ENCODE measurements around the gene HEATR5A. TPM values are rescaled to one million over a fixed set of nuclear protein-coding genes. Genes with fewer than 3 reads are reported as not detected.

HEATR5A gene
- total RNA-seq, 1 donor from 2014 or later, result 11.6 TPM

DNA sequence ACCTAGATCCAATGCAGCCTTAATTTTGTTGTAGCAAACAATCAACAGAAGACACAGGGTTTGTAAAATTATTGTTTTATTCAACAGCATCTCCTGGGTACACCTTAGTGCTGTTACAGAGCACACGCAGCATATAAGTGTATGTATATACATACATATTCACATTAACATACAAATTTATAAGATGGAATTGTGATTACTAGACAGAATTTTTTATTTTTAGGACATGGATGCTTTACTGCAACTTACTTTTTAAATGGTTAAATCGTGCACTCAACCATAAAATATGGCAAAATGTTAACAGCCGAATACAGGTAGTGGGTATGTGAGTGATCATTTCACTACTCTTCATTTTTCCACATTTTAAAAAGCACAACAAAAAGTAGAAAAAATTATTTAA, 16.6 kb downstream of the HEATR5A start:
- Histone ChIP-seq H3K36me3 (peaks cover 17 to 20% of the 10 kb centered on the region in 2 donors), H3K27me3 (no peaks in the 10 kb centered on the region), H3K4me1 (no peaks in the 10 kb centered on the region), H3K4me3 (no peak overlapping the region), H3K9me3 (no peaks in the 10 kb centered on the region), H3K27ac (no peak overlapping the region)
- TF ChIP-seq, protein P1, sequence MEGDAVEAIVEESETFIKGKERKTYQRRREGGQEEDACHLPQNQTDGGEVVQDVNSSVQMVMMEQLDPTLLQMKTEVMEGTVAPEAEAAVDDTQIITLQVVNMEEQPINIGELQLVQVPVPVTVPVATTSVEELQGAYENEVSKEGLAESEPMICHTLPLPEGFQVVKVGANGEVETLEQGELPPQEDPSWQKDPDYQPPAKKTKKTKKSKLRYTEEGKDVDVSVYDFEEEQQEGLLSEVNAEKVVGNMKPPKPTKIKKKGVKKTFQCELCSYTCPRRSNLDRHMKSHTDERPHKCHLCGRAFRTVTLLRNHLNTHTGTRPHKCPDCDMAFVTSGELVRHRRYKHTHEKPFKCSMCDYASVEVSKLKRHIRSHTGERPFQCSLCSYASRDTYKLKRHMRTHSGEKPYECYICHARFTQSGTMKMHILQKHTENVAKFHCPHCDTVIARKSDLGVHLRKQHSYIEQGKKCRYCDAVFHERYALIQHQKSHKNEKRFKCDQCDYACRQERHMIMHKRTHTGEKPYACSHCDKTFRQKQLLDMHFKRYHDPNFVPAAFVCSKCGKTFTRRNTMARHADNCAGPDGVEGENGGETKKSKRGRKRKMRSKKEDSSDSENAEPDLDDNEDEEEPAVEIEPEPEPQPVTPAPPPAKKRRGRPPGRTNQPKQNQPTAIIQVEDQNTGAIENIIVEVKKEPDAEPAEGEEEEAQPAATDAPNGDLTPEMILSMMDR (IDR thresholded peaks at IDR 0.05), result no peak
- intact Hi-C loops (cut with DNase I), result no loop called here
- no peak for DNase-seq (ENCODE audit: low spot score in 2 of 2)

DNA sequence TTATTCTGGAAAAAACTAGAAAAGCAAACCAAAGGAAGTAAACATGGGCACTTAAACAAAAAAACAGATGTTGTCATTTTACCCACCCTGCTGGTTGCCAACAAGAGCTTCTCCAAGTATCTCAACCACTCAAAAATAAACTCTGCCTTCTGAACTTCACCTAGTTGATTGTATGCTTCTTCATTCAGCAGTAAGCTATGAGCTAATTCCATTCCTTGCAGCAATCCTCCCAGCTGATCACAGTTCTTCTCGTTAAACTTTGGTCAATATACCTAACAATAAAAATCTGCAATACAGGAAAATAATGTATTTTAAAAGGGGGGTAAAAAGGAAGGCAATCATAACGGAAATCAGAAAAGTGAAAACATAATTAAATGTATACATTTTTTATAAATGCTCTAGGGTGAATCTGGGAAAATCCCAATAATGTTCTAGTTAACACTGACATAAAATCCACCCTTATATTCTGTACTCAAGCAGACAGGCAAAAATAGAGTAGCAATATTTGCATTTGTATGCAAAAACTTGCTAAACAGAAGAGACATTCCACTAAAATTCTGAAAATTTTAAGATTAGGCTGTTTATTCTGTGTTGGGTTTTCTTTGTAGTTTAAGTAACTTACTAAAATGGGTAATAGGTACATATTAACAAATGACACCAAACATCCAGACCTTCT, 17.4 kb downstream of the HEATR5A start:
- no peaks in the 10 kb centered on the region for H3K27me3 ChIP-seq
- no peaks in the 10 kb centered on the region for H3K4me1 ChIP-seq
- DNase-seq (ENCODE audit: low spot score in 2 of 2), result no peak
- H3K4me3 ChIP-seq, result no peak overlapping the region
- no peak overlapping the region for H3K27ac ChIP-seq
- peaks cover 20 to 25% of the 10 kb centered on the region in 2 donors for H3K36me3 ChIP-seq
- TF ChIP-seq, protein P1 (IDR thresholded peaks at IDR 0.05), result no peak
- intact Hi-C loops (cut with DNase I), result no loop called here
- H3K9me3 ChIP-seq, result no peaks in the 10 kb centered on the region

DNA sequence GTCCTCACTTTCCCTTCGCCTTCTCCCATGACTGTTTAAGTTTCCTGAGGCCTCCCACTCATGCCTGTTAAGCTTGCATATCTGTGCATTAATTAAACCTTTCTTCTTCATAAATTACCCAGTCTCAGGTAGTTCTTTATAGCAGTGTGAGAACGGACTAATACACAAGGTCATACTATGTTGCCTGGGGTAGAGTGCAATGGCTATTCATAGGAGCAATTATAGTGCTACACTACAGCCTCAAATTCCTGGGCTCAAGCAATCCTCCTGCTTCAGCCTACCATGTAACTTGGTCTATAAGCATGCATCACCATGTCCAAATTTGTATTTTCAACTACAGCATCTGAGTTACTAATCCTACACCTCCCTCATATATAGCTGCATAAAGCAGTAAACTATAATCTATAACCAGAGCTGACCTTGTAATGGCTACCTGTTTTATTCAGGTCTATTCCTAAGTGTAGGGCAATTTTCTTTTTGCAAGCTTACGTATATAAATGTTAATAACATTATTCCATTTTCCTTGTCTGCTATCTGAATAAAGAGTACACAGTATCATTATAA, 18.9 kb downstream of the HEATR5A start:
- no peak for DNase-seq (ENCODE audit: low spot score in 2 of 2)
- Histone ChIP-seq H3K9me3 (no peaks in the 10 kb centered on the region), H3K27ac (no peak overlapping the region), H3K4me3 (no peak overlapping the region), H3K4me1 (no peaks in the 10 kb centered on the region), H3K36me3 (peaks cover 24 to 30% of the 10 kb centered on the region in 2 donors), H3K27me3 (no peaks in the 10 kb centered on the region)
- intact Hi-C loops (cut with DNase I), result no loop called here
- TF ChIP-seq, protein P1 (IDR thresholded peaks at IDR 0.05), result no peak

DNA sequence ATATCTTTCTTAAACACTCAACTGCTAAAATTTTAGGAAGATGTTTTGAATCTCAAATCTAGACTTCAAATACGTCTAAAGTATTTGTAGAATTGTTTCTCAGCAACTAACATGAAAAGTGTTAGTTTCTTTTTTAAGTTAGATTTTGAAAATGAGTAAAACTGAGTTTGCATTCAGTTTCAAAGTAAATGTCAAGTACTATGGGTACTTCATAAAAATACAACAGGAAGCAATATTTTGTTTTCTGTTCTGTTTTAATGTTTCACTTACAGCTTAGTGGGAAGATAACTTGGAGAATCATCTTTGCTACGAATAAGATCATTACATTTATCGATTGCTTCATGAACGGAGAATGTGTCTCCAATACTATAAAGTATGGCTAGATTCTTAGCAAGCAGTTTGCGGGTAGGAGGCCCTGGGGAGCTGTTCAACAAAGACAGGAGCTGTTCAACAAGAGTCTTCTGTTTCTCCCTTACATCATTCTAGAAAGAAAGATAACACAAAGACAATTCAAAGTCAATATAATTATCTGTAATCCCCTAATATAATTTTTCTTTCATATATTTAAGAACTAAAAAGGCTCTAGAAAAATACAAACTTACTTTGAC, 20.2 kb downstream of the HEATR5A start:
- H3K4me3 ChIP-seq, result no peak overlapping the region
- TF ChIP-seq, protein P1 (IDR thresholded peaks at IDR 0.05), result no peak
- no peak for DNase-seq (ENCODE audit: low spot score in 2 of 2)
- no peaks in the 10 kb centered on the region for H3K27me3 ChIP-seq
- intact Hi-C loops (cut with DNase I), result no loop called here
- H3K36me3 ChIP-seq, result peaks cover 34 to 37% of the 10 kb centered on the region in 2 donors
- H3K9me3 ChIP-seq, result no peaks in the 10 kb centered on the region
- no peaks in the 10 kb centered on the region for H3K4me1 ChIP-seq
- no peak overlapping the region for H3K27ac ChIP-seq

DNA sequence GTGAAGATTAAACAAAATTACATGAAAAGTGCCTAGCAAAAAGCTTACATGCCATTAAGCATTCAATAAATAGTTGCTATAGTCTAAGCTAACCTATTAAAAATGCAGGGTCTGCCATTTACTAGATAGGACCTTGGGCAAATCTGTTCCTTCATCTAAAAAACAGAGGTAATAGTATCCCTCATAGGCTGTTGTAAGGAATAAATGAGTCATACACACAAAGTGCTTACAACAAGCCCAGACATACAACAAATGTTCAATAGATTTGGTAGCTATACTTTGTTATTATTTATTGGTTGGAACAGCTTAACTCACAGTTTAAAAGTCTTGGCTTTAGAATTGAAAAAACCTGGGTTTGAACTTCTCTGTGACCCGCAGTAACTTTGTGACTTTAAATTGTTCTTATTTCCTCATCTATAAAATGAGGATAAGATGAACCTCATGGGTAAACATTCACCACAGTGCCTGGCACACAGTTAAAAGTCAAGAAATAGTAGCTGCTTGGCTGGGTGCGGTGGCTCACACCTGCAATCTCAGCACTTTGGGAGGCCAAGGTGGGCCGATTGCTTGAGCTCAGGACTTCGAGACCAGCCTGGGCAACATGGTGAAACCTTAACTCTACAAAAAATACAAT, 24.7 kb downstream of the HEATR5A start:
- TF ChIP-seq, protein P1 (IDR thresholded peaks at IDR 0.05), result no peak
- H3K27ac ChIP-seq, result no peak overlapping the region
- no peak overlapping the region for H3K4me3 ChIP-seq
- H3K9me3 ChIP-seq, result no peaks in the 10 kb centered on the region
- no peaks in the 10 kb centered on the region for H3K4me1 ChIP-seq
- DNase-seq (ENCODE audit: low spot score in 2 of 2), result no peak
- H3K36me3 ChIP-seq, result peaks cover 33 to 58% of the 10 kb centered on the region in 2 donors
- no peaks in the 10 kb centered on the region for H3K27me3 ChIP-seq
- intact Hi-C loops (cut with DNase I), result no loop called here

Data from ascending aorta (tissue), 2 donors.